ENCODE results near the gene REPS2. TPM values are rescaled to one million over a fixed set of nuclear protein-coding genes. Genes with fewer than 3 reads are reported as not detected.

The REPS2 gene
- polyA plus RNA-seq, 2 donors, result 0.51 to 1.3 TPM

DNA sequence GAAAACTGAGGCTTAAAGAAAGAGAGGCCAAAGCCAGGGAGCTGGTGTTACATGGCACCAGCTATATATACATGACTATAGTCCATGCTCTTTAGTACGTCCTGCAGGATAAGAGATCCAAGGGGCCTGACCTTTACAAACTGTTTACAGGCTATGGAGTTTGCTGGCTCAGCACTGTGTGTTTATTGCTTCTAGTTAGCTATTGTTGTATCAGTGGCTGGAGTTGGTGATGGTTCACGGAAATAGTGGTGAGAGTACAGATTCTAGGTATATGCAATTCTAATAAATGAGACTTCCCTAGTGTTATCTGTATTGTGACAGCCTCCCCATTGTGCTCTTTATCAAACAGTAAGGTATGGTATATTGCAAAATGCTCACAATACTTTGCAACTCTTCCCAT lies 46.5 kb downstream of the REPS2 start:
- Histone ChIP-seq H3K4me3 (ENCODE audit: low read depth in 1 of 2, low read length in 2 of 2) (no peak overlapping the region), H3K27me3 (ENCODE audit: control insufficient read depth in 1 of 2, insufficient read depth in 2 of 2, low read length in 2 of 2) (no peaks in the 10 kb centered on the region), H3K27ac (ENCODE audit: low read depth in 2 of 2, low read length in 1 of 2) (no peak overlapping the region), H3K36me3 (ENCODE audit: control insufficient read depth in 2 of 2, insufficient read depth in 2 of 2, low read length in 1 of 2) (no peaks in the 10 kb centered on the region), H3K9me3 (ENCODE audit: control insufficient read depth in 2 of 2, insufficient read depth in 1 of 2, low read depth in 1 of 2, low read length in 1 of 2) (no peaks in the 10 kb centered on the region), H3K4me1 (ENCODE audit: control insufficient read depth in 2 of 2, insufficient read depth in 2 of 2, low read length in 1 of 2) (no peaks in the 10 kb centered on the region)
- 71 to 82% methylated on average over 2 of the region's 2 CpGs for WGBS, 2 donors

DNA sequence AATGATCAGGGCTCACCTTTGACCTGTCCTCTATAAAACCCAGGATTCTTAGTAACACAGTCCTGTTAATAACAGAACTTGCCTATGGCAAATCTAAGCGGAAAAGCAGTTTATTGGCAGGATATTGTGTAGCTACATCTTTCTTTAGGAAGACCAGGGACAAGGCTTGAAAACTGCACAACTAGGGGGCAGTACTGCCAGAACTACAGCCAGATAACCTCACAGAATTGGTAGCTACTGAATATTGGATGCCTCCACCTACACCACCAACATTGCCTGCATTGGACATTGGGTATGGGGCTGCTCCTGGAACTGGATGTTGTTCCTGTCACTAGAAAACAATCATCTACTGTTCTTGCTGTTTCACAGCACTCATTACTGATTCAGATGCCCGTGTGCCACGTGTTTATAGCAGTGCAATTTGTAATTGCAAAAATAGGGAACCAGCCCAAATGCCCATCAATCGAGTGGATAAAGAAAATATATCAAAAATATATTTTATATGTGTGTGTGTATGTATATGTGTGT lies 47.4 kb downstream of the REPS2 start:
- no peaks in the 10 kb centered on the region for H3K4me1 ChIP-seq (ENCODE audit: control insufficient read depth in 2 of 2, insufficient read depth in 2 of 2, low read length in 1 of 2)
- H3K4me3 ChIP-seq (ENCODE audit: low read depth in 1 of 2, low read length in 2 of 2), result no peak overlapping the region
- no peaks in the 10 kb centered on the region for H3K36me3 ChIP-seq (ENCODE audit: control insufficient read depth in 2 of 2, insufficient read depth in 2 of 2, low read length in 1 of 2)
- no peak overlapping the region for H3K27ac ChIP-seq (ENCODE audit: low read depth in 2 of 2, low read length in 1 of 2)
- 83 to 93% methylated on average over 4 of the region's 4 CpGs for WGBS, 2 donors
- H3K27me3 ChIP-seq (ENCODE audit: control insufficient read depth in 1 of 2, insufficient read depth in 2 of 2, low read length in 2 of 2), result no peaks in the 10 kb centered on the region
- no peaks in the 10 kb centered on the region for H3K9me3 ChIP-seq (ENCODE audit: control insufficient read depth in 2 of 2, insufficient read depth in 1 of 2, low read depth in 1 of 2, low read length in 1 of 2)

DNA sequence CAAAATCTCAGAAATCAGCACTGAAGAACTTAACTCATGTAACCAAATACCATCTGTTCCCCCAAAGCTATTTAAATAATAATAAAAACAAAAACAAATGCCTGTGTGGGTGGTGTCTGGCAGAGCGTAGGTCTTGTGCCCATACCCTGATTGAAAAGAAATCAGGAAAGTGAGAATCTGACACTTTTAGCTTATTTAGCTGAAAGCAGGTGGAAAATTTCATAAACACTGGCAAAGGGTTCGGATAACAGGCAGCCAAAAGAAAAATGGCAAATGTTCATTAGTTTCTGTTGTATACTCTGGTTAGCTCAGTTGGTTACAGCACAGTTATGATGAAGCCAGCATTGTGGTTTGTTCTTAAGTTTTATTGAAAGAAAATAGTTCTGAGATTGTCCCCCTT lies 48.3 kb downstream of the REPS2 start:
- Histone ChIP-seq H3K27ac (ENCODE audit: low read depth in 2 of 2, low read length in 1 of 2) (no peak overlapping the region), H3K36me3 (ENCODE audit: control insufficient read depth in 2 of 2, insufficient read depth in 2 of 2, low read length in 1 of 2) (no peaks in the 10 kb centered on the region), H3K27me3 (ENCODE audit: control insufficient read depth in 1 of 2, insufficient read depth in 2 of 2, low read length in 2 of 2) (no peaks in the 10 kb centered on the region), H3K9me3 (ENCODE audit: control insufficient read depth in 2 of 2, insufficient read depth in 1 of 2, low read depth in 1 of 2, low read length in 1 of 2) (no peaks in the 10 kb centered on the region), H3K4me3 (ENCODE audit: low read depth in 1 of 2, low read length in 2 of 2) (no peak overlapping the region), H3K4me1 (ENCODE audit: control insufficient read depth in 2 of 2, insufficient read depth in 2 of 2, low read length in 1 of 2) (no peaks in the 10 kb centered on the region)
- WGBS, 2 donors, result 77 to 86% methylated on average over 2 of the region's 2 CpGs

DNA sequence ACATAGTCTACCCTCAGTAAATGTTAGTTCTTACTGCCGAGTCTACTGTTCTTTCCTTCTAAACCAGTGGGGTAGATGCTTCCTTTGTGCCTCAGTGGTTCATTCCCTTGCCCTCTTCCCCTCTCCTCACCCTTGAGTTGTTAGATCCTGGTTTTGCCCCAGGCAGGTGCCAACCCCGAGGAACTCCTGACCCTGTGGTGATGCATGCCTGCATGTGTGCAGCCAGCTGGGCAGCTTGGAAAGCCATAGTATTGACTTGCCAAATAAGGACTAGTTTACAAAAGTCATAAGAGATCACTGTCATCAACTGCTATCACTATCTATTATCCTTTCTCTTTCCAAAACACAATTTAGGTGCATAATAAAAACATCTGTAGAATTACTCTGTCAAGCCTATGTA lies 50.9 kb downstream of the REPS2 start:
- H3K9me3 ChIP-seq (ENCODE audit: control insufficient read depth in 2 of 2, insufficient read depth in 1 of 2, low read depth in 1 of 2, low read length in 1 of 2), result no peaks in the 10 kb centered on the region
- H3K4me1 ChIP-seq (ENCODE audit: control insufficient read depth in 2 of 2, insufficient read depth in 2 of 2, low read length in 1 of 2), result no peaks in the 10 kb centered on the region
- H3K36me3 ChIP-seq (ENCODE audit: control insufficient read depth in 2 of 2, insufficient read depth in 2 of 2, low read length in 1 of 2), result no peaks in the 10 kb centered on the region
- 36 to 57% methylated on average over 2 of the region's 2 CpGs for WGBS, 2 donors
- H3K4me3 ChIP-seq (ENCODE audit: low read depth in 1 of 2, low read length in 2 of 2), result no peak overlapping the region
- H3K27ac ChIP-seq (ENCODE audit: low read depth in 2 of 2, low read length in 1 of 2), result no peak overlapping the region
- H3K27me3 ChIP-seq (ENCODE audit: control insufficient read depth in 1 of 2, insufficient read depth in 2 of 2, low read length in 2 of 2), result no peaks in the 10 kb centered on the region

DNA sequence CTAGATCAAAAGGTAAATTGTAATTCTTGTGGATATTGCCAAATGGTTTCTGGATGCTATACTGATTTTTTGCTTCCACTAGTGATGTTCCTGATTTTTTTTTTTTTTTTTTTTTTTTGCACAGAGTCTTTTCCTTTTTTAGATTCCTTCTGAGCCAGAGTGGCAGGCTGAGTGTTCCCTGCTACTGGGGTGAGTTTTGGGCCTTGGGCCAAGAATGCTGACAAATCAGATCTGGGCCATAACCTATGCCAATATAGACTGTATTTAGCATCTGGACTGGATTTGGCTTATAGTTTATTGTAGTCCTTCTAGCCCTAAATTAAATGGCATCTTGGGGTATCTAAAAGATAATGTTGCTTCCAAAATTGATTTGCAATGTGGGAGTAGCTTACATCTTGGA lies 52.8 kb downstream of the REPS2 start:
- H3K27me3 ChIP-seq (ENCODE audit: control insufficient read depth in 1 of 2, insufficient read depth in 2 of 2, low read length in 2 of 2), result no peaks in the 10 kb centered on the region
- no peaks in the 10 kb centered on the region for H3K4me1 ChIP-seq (ENCODE audit: control insufficient read depth in 2 of 2, insufficient read depth in 2 of 2, low read length in 1 of 2)
- no peaks in the 10 kb centered on the region for H3K9me3 ChIP-seq (ENCODE audit: control insufficient read depth in 2 of 2, insufficient read depth in 1 of 2, low read depth in 1 of 2, low read length in 1 of 2)
- no peak overlapping the region for H3K4me3 ChIP-seq (ENCODE audit: low read depth in 1 of 2, low read length in 2 of 2)
- H3K27ac ChIP-seq (ENCODE audit: low read depth in 2 of 2, low read length in 1 of 2), result no peak overlapping the region
- H3K36me3 ChIP-seq (ENCODE audit: control insufficient read depth in 2 of 2, insufficient read depth in 2 of 2, low read length in 1 of 2), result no peaks in the 10 kb centered on the region

DNA sequence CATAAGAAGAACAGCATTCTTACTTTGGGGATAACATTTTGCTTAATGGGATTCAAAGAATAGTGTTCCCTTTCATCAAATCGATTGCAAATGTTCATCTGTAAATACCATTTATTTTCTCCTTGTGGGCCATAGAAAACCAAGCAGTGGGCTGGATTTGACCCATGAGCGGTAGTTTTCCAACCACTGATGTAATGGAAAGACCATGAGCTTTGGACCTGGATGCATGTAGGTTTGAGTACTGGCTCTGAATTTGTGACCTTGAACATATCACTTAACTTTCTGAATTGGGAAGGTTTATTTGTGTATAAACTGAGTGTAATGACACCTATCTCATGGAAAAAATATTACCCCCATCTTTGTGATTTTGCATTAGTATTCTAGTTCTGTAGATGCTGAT lies 54.3 kb downstream of the REPS2 start:
- WGBS, 2 donors, result 79 to 96% methylated on average over 2 of the region's 2 CpGs
- Histone ChIP-seq H3K27ac (ENCODE audit: low read depth in 2 of 2, low read length in 1 of 2) (no peak overlapping the region), H3K9me3 (ENCODE audit: control insufficient read depth in 2 of 2, insufficient read depth in 1 of 2, low read depth in 1 of 2, low read length in 1 of 2) (no peaks in the 10 kb centered on the region), H3K4me3 (ENCODE audit: low read depth in 1 of 2, low read length in 2 of 2) (no peak overlapping the region), H3K4me1 (ENCODE audit: control insufficient read depth in 2 of 2, insufficient read depth in 2 of 2, low read length in 1 of 2) (no peaks in the 10 kb centered on the region), H3K27me3 (ENCODE audit: control insufficient read depth in 1 of 2, insufficient read depth in 2 of 2, low read length in 2 of 2) (no peaks in the 10 kb centered on the region), H3K36me3 (ENCODE audit: control insufficient read depth in 2 of 2, insufficient read depth in 2 of 2, low read length in 1 of 2) (no peaks in the 10 kb centered on the region)

DNA sequence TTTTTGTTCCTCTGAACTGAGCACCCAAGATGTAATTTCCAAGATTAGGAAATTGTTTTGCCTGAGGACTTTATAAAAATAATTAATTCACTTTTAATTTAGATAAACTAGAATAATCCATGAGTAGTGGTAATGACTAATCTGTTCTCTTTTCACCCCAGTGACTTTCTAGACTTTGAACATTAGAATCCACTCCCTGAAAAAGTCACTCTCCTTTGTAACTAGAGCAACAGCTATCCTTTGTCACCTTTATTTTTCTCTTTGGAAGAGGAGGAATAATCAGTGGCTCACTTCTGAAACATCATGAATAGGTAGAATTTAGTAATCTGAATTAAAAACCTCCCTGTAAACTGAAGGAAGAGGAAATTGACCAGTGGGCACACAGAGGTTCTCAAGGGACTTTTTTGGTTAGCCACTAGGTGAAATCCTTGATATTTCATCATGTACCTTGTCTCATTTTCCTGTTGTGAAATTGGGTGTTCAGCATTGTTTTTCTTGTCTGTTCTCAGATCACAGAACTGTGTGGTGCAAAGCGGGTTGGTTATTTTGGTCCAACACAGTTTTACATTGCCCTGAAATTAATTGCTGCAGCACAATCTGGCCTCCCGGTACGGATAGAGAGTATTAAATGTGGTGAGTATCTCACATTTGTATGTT lies 59.4 kb downstream of the REPS2 start:
- Histone ChIP-seq H3K9me3 (ENCODE audit: control insufficient read depth in 2 of 2, insufficient read depth in 1 of 2, low read depth in 1 of 2, low read length in 1 of 2) (no peaks in the 10 kb centered on the region), H3K27me3 (ENCODE audit: control insufficient read depth in 1 of 2, insufficient read depth in 2 of 2, low read length in 2 of 2) (no peaks in the 10 kb centered on the region), H3K4me3 (ENCODE audit: low read depth in 1 of 2, low read length in 2 of 2) (no peak overlapping the region), H3K4me1 (ENCODE audit: control insufficient read depth in 2 of 2, insufficient read depth in 2 of 2, low read length in 1 of 2) (no peaks in the 10 kb centered on the region), H3K27ac (ENCODE audit: low read depth in 2 of 2, low read length in 1 of 2) (no peak overlapping the region), H3K36me3 (ENCODE audit: control insufficient read depth in 2 of 2, insufficient read depth in 2 of 2, low read length in 1 of 2) (no peaks in the 10 kb centered on the region)
- WGBS, 2 donors, result 88 to 91% methylated on average over 3 of the region's 3 CpGs

DNA sequence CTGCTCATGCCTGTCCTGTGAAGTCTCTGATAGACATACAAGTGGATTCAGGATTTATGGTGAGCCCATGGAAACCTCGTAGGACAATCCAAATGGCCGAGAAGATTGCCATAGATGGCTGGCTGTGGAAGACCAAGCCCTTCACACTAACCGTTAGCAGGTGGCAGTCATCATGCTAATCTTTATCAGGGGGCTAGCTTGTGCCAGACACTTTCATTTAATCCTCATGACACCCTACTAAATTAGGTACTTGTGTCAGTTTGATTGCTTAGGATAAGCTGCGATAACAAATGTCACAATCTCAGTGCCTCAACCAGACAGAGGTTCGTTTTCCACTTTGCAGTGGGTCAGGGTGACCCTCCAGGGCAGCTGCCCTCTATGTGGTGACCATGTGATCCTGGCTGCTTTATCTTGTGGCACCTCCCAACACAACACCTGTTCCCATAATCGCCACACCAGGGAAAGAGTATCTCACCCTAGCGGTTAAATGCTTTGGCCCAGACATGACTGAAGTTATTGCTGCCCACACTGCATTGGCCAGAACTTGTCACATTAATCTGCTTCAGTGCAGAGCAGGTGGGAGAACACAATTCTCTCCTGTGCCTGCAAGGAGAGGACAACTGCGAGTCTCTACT lies 60.8 kb downstream of the REPS2 start:
- 65 to 74% methylated on average over 8 of the region's 8 CpGs for WGBS, 2 donors
- Histone ChIP-seq H3K36me3 (ENCODE audit: control insufficient read depth in 2 of 2, insufficient read depth in 2 of 2, low read length in 1 of 2) (no peaks in the 10 kb centered on the region), H3K4me3 (ENCODE audit: low read depth in 1 of 2, low read length in 2 of 2) (no peak overlapping the region), H3K27me3 (ENCODE audit: control insufficient read depth in 1 of 2, insufficient read depth in 2 of 2, low read length in 2 of 2) (no peaks in the 10 kb centered on the region), H3K27ac (ENCODE audit: low read depth in 2 of 2, low read length in 1 of 2) (no peak overlapping the region), H3K9me3 (ENCODE audit: control insufficient read depth in 2 of 2, insufficient read depth in 1 of 2, low read depth in 1 of 2, low read length in 1 of 2) (no peaks in the 10 kb centered on the region), H3K4me1 (ENCODE audit: control insufficient read depth in 2 of 2, insufficient read depth in 2 of 2, low read length in 1 of 2) (no peaks in the 10 kb centered on the region)

DNA sequence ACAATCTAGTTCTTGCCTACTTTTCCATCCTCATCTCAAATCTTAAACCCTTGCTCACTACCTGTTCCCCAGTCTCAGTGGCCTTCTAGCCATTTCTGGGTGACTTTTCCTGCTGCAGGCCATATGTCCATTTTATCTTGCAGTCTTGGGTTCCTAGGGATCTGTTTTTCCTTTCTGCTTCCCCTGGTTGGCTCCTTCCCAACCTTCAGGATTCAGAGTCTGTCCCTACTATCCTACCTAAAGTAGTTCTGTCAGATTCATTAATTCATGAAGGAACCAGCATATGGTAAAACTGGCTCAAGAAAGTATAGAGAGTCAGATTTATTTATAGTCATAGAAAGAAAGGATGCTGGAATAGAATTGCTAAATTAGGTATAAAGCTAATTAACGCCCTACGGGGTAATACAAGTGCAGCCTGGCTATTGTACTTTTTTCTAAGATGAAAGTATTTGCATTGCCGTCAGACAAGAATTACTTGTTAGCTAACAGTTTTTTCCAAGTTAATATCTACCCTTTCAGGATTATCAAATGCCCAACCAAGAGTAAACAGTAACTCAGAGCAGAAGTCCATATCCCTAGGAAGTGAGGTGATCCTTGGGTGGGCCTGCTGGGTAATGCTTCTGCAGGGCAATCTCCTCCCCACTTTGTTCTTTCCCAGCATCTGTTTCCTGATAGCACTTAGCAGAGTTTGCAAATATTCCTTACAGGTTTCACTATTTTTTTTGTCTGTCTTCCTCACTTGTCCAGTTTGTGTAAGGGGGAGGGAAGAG lies 63.6 kb downstream of the REPS2 start:
- Histone ChIP-seq H3K27ac (ENCODE audit: low read depth in 2 of 2, low read length in 1 of 2) (no peak overlapping the region), H3K4me3 (ENCODE audit: low read depth in 1 of 2, low read length in 2 of 2) (no peak overlapping the region), H3K4me1 (ENCODE audit: control insufficient read depth in 2 of 2, insufficient read depth in 2 of 2, low read length in 1 of 2) (no peaks in the 10 kb centered on the region), H3K27me3 (ENCODE audit: control insufficient read depth in 1 of 2, insufficient read depth in 2 of 2, low read length in 2 of 2) (no peaks in the 10 kb centered on the region), H3K9me3 (ENCODE audit: control insufficient read depth in 2 of 2, insufficient read depth in 1 of 2, low read depth in 1 of 2, low read length in 1 of 2) (no peaks in the 10 kb centered on the region), H3K36me3 (ENCODE audit: control insufficient read depth in 2 of 2, insufficient read depth in 2 of 2, low read length in 1 of 2) (no peaks in the 10 kb centered on the region)
- 40 to 49% methylated on average over 3 of the region's 3 CpGs for WGBS, 2 donors

All from esophagus (tissue), 2 donors.